Thoracic aorta (tissue), 2 donors: ENCODE data around the gene CEBPB. TPM values are rescaled to one million over a fixed set of nuclear protein-coding genes. Genes with fewer than 3 reads are reported as not detected.
"Not testable (repeated sequence)": the region's sequence is repeated elsewhere in the genome, so short reads cannot be mapped to it uniquely, and the experiment has no call there.

Experiments
- ATAC-seq: fragments of 150-250 bp; one replicate; pipeline ENCODE4 v1.8.0; 2017; ENCODE audit warnings: low read depth; ENCODE audit not compliant: insufficient number of reproducible peaks, low FRiP score
- DNase-seq: peaks from one replicate; pipeline ENCODE4 v3.0.0-alpha.2; 2020; ENCODE audit warnings: low spot score
- H3K27ac ChIP-seq, 2 donors: fragments of 200-600 bp; sonication (generic); 1 replicate in 1 of 2; 2 replicates in 1 of 2; pipeline ENCODE4 v1.5.1; 2016; ENCODE audit warnings: mild to moderate bottlenecking in 2 of 2, moderate library complexity in 2 of 2
- H3K27me3 ChIP-seq: fragments of 200-600 bp; sonication (generic); replicated peaks from 2 replicates; pipeline ENCODE4 v1.6.0; 2016; ENCODE audit warnings: mild to moderate bottlenecking; ENCODE audit not compliant: insufficient read depth
- H3K36me3 ChIP-seq: fragments of 200-600 bp; sonication (generic); one replicate; pipeline ENCODE4 v1.5.1; 2016
- H3K4me1 ChIP-seq, 2 donors: fragments of 200-600 bp; sonication (generic); 1 replicate in 1 of 2; 2 replicates in 1 of 2; pipeline versions ENCODE4 v1.5.1 to v1.6.0; 2016; ENCODE audit warnings: low read depth in 2 of 2, mild to moderate bottlenecking in 1 of 2; ENCODE audit not compliant: control insufficient read depth in 1 of 2
- H3K4me3 ChIP-seq: fragments of 200-600 bp; sonication (generic); 2 replicates; pipeline ENCODE4 v1.5.1; 2016; ENCODE audit warnings: mild to moderate bottlenecking
- H3K9me3 ChIP-seq: fragments of 200-600 bp; sonication (generic); 2 replicates; pipeline ENCODE4 v1.5.1; 2016
- total RNA-seq, 2 donors: library from RNA; depleted of rRNA; stranded (reverse); fragments of >200 nt; gene quantifications; one replicate each; pipeline versions ENCODE4 v1.1.0 to v1.2.3, GENCODE V29; 2016
- TF ChIP-seq, protein P1 (sequence below): fragments of 200-600 bp; sonication (generic); IDR thresholded peaks from one replicate; pipeline ENCODE4 v1.5.1; 2019; ENCODE audit warnings: antibody characterized with exemption

CEBPB gene
- total RNA-seq, 2 donors from 2014 or later, result 113 to 255 TPM

DNA sequence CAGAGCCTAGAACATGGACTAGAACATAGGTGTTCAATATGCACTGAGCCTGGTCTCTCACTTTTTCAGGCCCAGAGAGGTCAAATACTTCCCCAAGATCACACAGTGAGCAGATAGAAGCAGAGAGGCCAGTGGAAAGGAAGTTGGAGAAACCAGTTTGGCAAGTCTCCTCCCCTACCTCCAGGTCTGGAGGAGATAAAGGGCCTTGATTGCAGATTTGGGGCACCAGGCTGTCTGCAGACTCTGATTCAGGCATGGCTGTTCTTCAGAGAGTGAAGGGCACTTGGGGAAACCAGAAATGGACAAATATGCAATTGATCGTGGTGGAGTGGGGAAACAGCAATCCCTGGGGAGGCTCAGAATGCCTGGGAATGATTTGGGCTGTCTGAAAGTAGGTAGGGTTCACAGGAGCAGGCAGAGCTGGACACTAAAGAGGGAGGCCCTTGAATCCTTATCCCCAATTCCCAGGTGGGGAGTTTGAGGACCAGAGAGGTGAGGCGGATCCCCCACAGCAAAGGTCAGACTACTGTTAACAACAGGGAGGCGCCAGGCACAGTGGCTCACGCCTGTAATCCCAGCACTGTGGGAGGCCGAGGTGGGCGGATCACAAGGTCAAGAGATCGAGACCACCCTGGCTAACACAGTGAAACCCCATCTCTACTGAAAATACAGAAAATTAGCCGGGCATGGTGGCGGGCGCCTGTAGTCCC lies 39.4 kb upstream of the CEBPB start:
- peaks cover 30 to 52% of the 10 kb centered on the region in 2 donors for H3K4me1 ChIP-seq
- DNase-seq, result no peak
- H3K9me3 ChIP-seq, result no peaks in the 10 kb centered on the region
- no peaks in the 10 kb centered on the region for H3K27me3 ChIP-seq
- H3K27ac ChIP-seq, result no peak overlapping the region
- peak overlapping the region; percentile 96 for H3K4me3 ChIP-seq
- TF ChIP-seq, protein P1, sequence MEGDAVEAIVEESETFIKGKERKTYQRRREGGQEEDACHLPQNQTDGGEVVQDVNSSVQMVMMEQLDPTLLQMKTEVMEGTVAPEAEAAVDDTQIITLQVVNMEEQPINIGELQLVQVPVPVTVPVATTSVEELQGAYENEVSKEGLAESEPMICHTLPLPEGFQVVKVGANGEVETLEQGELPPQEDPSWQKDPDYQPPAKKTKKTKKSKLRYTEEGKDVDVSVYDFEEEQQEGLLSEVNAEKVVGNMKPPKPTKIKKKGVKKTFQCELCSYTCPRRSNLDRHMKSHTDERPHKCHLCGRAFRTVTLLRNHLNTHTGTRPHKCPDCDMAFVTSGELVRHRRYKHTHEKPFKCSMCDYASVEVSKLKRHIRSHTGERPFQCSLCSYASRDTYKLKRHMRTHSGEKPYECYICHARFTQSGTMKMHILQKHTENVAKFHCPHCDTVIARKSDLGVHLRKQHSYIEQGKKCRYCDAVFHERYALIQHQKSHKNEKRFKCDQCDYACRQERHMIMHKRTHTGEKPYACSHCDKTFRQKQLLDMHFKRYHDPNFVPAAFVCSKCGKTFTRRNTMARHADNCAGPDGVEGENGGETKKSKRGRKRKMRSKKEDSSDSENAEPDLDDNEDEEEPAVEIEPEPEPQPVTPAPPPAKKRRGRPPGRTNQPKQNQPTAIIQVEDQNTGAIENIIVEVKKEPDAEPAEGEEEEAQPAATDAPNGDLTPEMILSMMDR, result no peak
- ATAC-seq, result no peak
- no peaks in the 10 kb centered on the region for H3K36me3 ChIP-seq

DNA sequence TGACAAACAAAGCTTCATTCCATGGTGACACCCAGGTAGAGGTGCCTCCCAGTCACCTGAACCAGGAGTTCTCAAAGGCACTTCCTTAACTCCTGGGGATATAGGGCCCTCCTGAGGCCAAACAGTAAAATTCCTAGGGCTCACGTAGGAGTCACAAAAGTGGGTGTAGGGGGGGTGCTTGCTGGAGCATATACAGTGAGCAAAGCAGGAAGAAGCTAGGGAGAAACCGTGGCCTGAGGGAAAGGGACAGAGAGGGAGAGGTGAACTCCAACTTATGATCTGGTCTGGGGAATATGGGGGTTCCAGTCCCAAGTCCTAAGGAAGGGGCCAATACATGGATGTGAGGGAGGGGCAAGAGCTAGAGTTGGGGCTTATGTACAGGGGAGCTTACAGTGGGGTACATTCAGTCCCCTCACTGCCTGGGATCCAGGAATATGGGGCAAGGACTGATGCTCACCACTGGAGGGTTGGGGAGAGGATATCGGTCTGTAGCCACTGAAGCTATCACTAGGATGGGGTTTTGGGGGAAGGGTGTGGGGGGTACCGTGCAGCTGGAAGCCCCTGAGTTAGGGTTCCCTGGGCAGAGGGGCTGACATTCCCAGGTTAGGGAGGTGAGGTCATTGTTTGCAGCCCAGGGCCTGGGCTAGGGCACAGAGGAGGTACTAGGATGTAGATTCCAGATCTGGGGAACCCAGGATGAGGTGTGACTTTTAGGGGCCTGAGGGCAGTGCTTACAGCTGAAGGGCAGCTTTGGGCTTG lies 38.1 kb upstream of the CEBPB start:
- Histone ChIP-seq H3K4me1 (peaks cover 22 to 46% of the 10 kb centered on the region in 2 donors), H3K36me3 (no peaks in the 10 kb centered on the region), H3K4me3 (peak overlapping the region; percentile 96), H3K27me3 (no peaks in the 10 kb centered on the region), H3K9me3 (no peaks in the 10 kb centered on the region), H3K27ac (peak overlapping the region; percentile 69 to 77)
- DNase-seq (no peak), ATAC-seq (no peak)
- TF ChIP-seq, protein P1, result no peak

DNA sequence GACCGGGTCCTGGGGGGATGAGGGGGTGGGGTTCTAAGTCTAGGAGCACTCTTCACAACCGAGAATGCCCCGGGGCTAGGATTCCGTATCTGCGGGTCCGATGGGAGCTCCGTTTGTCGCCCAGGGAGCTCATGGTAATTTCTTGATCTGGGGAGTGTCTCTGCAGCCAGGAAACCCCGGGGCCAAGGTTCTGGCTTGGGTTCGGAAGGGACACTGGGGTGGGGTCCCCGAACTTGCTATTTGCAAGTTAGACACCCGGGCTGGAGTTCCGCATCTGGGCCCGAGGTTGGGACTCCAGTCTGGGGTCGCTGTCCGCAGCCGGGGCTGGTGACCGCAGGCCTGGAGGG lies 37.5 kb upstream of the CEBPB start:
- Histone ChIP-seq H3K27ac (peak overlapping the region; percentile 69 to 77), H3K27me3 (no peaks in the 10 kb centered on the region), H3K9me3 (no peaks in the 10 kb centered on the region), H3K36me3 (no peaks in the 10 kb centered on the region), H3K4me1 (peaks cover 22 to 45% of the 10 kb centered on the region in 2 donors), H3K4me3 (peak overlapping the region; percentile 96)
- ATAC-seq, result peak; percentile 16
- no peak for DNase-seq
- TF ChIP-seq, protein P1, result peak; percentile 10

DNA sequence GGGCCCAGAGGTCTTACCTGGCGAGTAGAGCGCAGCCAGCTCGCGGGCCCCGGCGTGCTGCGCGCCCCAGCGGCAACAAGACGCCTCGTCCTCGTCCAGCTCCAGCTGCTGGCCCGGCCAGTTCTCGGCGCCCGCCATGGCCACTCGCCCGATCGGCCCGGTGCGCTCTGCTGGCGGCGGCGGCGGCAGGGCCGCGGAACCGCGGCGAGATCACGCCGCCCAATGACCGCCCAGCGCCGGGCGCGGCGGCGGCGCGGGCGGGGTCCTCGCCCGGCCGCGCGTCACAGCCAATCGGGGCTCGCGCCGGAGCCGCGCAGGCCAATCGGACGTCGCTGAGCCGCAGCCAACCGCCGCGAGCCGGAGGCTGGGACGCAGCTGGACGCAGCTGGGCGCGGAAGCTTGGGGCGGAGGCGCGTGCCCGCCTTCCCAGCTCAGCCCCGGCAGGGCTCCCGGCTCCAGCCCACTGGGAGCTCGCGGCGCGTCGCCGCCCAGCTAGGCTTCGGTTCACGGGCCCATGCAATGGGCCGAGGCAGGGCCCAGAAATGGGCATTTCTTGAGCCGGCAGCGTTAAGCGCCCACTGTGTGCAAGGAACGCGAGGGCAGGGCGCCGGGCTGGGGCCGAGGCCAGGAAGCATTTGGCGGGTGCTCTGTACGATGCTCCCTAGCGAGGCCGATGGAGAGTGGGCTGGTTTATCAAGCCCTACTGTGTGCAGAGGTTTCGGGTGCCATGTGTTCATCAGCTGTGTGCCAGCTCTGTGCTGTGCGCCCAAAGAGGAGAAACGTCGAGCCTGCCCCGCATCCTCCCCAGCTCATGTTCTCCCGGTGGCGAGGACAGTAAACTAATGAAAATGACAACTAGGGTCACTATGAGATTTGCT lies 36.9 kb upstream of the CEBPB start, which contains the start of gene PEDS1:
PEDS1 (minus strand) TSS at position 224 of the 878 bp plus-strand sequence; CDS start at position 138, 86 bp downstream.
- TF ChIP-seq, protein P1, result no peak
- DNase-seq, result no peak

DNA sequence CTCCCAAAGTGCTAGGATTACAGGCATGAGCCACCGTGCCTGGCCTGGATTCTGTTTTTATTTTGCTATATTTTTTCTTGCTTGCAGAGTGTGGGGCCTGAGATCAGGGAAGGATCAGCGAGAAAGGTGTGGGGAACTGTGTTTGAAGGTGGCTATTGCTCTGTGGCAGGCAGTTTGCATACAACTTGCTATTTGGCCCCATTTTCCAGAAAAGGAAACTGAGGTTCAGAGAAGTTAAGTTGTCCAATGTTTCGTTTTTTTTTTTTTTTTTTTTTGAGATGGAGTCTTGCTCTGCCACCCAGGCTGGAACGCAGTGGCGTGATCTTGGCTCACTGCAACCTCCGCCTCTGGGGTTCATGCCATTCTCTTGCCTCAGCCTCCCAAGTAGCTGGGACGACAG lies 29.1 kb upstream of the CEBPB start:
- DNase-seq, H3K36me3 ChIP-seq, ATAC-seq, H3K4me3 ChIP-seq, H3K9me3 ChIP-seq, H3K27me3 ChIP-seq, H3K27ac ChIP-seq, H3K4me1 ChIP-seq: not testable (repeated sequence)

More for the DNA sequence above, 36.9 kb upstream of the CEBPB start, which contains the start of gene PEDS1:
- peak; percentile 89 for ATAC-seq
- Histone ChIP-seq H3K27me3 (no peaks in the 10 kb centered on the region), H3K27ac (peak within 1 kb of the TSS; percentile 71 to 77), H3K9me3 (no peaks in the 10 kb centered on the region), H3K4me3 (peak within 1 kb of the TSS; percentile 96), H3K36me3 (no peaks in the 10 kb centered on the region), H3K4me1 (peaks cover 22 to 45% of the 10 kb centered on the region in 2 donors)
